ENCODE results near the gene RAPGEF5.

GRCh38 chr7:22361795-22362194, 4.8 kb upstream of the RAPGEF5 start:
- TF ChIP-seq CTCF (IDR thresholded peaks at IDR 0.05) (no peak), POLR2A (IDR thresholded peaks at IDR 0.05) (no peak)

All from thyroid gland (tissue), 4 donors.